Stimulated activated CD8-positive, alpha-beta memory T cell treated with anti-CD3 and anti-CD28 coated beads, Interleukin-12 subunit alpha, Interleukin-12 subunit beta, amount 100 ng/mL, for 24 hours (primary cell): ENCODE data around the gene ZBTB7C.

Source experiments
- DNase-seq: peaks from one replicate; pipeline ENCODE4 v3.0.0-alpha.2; 2020; ENCODE audit errors: extremely low read depth

The ZBTB7C gene

DNA sequence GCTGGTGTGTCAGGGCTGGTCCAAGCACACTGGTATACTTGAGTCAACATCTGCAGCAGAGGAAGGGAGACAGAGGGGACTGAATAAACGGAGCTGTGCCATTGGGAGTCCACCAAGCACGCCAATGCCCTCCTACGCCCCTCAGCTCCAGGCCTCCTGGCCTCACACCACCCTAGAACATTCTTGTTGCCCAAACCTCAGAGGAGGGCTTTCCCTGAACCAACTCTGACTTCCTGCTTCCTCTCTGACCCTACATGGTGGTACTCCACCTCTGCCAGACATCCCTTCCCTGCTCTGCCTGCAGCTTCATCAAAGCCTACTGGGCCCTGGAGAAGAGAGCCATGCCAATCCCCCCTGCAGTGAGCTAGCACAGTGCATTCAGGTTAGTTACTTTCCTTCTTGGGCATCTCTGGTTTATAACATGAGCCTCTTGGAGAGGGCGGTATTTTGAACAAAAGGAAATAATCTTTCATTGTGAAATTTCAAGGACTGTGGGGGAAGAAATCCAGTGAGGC, 54.4 kb downstream of the ZBTB7C start:
- DNase-seq = no peak

DNA sequence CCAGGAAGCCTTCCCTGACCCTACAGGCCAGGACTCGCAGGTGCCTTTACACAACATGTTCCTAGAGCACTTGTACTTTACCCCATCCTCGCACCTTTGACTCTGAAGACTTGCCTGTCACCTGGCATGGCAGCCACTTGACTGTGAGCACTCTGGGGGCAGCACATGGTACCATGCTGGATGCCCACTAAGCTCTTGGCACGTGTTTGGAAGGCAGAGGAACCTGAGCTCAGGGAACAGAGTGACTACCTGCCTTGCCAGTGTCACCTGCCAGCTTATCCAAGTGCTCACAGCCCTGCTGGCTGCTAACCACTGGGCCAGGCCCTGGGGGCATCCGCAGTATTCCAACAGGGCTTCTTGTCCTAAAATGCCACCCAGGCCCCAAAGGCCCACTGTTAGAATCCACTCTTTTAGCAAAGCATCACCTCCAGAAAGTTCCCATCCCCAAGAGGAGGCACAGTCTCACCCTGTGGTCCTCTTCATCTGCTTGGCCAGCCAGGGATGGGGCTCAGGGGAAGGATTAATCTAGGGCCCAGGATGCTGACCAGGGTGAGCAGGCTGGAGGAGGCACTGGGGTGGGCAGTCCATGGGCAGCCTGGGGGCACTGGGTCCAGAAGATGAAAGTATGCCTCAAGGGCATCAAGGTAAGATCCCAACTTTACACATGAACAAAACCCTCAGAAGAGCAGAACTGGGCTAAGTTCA, 57.0 kb downstream of the ZBTB7C start:
- DNase-seq = no peak

DNA sequence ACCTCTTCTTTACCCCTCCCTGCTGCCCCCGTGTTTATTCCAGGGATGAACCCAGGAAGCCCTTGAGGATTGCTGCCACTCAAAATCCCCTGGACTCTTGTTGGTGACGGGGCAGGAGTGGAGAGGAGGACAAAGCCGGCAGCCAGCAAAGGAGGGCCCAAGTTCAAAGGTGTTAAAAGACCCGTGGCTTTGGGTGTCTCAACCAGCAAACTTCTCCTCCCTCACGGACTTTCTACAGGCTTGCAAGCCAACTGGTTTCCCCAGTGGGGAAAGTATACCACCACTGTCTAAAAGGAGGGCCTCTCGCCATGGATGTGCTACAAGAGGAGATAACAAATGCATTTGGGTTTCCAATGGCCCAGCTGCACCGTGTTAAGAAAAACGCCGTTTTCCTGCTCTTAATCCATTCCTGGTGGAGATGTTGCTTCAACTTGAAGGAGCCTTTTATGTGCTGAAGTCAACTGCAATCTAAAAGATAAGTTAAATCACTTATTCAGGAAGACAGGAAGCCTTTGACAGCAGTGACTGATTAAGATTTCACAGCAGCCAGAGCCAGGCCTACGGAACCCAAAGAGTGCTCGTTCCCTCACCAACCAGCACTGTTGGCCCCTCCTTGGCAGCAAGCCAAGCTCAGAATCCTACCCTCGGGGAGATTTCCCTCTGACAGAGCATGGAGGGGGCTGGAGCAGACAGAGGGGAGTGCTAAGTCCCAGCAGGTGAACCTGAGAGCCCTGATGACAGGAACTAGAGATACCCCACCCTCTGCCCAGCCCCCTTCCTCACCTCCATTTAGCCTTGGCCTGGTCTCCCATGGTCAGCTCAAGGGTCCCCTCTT, 57.8 kb downstream of the ZBTB7C start:
- DNase-seq = no peak

DNA sequence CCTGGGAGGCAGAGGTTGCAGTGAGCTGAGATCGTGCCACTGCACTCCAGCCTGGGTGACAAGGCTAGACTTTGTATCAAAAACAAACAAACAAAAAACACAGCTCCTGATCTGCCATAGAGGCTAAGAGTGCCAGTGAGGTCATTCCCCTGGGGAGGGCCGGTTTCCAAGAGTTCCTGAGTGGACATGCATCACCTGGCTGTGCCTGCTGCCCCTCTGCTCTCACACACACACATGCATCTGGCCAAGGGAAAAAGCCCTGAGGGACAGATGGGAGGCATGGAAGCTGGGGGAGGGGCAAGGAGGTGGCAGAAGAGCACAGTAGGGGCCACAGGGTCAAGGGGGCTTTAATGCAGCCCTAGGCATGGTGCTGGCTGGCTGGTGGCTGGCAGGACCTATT, 60.4 kb downstream of the ZBTB7C start:
- no peak for DNase-seq

DNA sequence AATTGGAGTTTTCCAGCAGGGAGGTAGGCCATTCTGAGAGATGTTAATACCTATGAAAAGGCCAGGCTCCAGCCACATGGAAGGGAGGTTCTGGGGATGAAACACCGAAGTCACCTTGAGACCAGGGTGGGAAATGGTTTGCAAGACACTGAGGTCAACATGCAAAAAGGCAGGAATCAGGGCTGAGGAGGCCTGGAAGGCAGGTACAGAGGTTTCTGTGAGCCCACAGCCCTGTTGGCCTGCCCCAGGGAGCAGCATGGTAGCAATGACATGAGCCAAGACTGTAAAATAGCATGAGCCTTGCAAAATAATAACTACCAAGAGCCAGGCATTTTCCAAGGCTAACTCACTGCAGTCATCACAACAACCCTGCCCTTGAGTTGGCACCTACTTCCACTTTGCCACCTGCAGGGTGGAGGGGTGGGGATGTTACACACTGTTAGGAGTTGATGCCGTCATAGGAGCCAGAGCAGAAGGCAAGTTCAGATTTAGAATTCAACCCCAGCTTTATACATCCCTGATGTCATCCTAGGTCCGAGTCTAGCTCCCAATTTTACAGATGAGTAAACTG, 61.3 kb downstream of the ZBTB7C start:
- DNase-seq = no peak

DNA sequence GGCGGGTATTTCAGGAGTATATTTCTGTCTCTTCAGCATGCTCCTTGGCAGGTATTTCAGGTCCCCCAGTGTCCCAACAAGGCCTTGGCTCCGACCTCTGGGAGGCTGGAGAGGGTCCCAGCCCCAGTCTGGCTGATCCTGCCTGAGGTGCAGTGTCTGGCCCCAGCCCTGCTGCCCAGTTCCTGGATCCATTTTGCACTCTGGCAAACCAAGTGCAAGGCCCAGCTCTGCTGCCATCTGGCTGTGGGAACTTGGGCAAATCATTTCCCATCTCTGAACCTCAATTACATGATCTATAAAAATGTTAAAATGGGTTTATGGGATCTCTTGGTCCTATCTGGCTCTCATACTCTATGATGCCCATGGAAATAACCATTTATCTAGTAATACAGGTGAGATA, 63.6 kb downstream of the ZBTB7C start:
- DNase-seq = no peak

DNA sequence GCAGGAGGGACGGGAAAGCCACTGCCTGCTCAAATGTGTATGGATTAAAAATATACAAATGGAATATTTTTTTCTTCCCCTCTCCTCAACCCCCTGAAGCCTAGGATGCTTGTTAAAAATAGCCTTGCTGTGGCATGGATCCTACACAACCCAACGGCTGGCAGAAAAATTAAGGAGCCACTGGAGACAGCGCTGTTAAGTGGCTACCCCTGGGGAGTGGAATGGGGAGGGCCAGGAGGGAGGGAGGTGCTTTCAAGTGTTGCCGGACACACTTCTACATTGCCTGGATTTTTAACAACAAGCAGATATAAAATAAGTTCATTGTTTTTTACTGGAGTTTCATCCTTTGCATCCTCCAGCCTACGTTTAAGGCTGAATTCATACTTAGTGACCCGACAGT, 66.6 kb downstream of the ZBTB7C start:
- DNase-seq = no peak

DNA sequence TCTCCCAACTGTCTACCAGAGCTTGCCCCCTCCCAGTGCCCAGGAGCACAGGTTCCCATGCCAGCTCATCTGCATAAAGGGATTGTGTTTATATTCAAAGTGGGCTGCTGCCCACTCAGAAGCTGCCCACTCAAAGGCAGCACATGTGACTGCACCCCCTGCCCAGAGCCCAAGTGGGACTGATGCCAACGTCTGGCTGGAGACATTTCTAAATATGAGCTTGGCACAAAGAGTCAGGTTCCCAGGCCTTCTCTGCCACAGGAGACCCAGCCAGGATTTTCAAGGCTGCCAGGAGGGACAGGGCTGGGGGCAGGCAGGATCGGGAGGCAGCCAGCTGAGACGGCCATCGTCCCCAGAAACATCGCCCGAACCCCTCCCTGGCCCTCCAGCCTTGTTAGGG, 67.1 kb downstream of the ZBTB7C start:
- DNase-seq = no peak

DNA sequence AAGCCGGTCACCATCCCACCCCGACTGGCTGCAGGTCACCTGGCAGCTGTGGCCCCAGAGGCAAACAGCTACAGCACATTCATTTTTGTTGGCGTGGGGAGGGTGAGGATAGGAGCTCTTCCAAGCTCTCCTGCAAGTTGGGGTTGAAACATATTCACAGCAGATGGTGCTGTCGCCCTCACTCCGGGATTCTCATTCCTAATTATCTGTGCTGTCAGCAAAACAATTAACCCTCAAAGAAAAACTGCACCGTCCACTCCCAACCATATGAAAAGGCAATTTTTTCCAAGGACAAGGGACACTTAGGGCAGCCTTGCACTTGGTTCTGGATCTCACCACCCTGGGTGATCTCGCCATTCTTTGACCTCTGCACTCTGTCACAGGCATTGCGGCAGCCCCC, 68.6 kb downstream of the ZBTB7C start:
- no peak for DNase-seq

DNA sequence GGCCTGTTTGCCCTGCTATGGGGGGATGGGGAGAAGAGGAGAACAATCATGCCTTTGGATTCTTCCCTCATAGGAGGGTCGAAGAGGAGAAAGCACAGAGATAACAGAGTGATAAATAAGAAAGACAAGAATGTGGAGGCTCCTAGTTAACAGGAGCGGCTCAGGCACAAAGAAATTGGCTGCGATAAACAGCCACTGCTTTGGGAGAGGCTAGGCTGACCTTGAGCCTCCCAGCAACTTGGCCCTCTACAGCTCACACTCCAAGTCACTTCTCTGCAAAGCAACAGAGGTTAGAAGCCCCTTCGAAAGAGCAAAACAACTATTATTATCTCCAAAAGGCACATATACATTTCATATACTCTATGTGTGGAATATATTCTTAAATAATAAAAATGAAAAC, 69.5 kb downstream of the ZBTB7C start:
- DNase-seq = no peak

DNA sequence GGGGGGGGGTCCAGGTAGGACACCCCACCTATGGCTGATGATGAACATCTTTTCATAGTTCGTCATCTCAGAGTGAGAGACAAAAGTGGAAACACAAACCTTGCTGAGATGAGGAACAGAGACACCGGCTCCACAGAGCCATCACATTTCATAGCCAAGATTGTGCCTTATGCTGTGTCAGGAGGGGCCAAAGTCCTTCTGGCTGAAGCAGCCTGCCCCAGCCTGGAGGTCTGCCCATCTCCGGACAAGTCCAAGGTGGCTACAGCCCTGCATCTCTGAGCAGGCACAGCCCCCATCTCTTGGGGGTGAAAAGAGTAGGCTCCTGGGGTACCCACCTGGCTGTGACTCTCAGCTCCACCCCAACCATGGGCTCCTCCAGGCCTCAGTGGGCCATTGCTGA, 70.3 kb downstream of the ZBTB7C start:
- no peak for DNase-seq

DNA sequence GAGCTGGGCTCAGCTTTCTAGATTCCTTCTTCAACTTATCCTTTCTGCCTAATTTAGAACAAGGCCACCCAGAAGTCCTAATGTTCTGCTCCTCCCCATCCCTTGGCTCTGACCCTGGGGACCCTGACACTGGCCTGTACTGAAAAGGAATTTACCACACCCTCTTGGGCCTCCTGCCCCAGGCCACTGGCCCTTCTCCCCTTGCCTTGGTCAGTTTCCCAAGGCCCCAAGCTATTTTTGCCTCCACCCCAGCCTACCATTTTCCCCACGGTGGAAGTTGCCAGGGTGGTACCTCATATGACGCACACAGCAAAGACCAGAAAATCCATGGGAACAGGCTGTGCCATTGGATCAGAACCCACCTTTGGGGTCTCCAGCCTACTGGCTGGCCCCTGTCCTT, 72.1 kb downstream of the ZBTB7C start:
- DNase-seq = no peak

DNA sequence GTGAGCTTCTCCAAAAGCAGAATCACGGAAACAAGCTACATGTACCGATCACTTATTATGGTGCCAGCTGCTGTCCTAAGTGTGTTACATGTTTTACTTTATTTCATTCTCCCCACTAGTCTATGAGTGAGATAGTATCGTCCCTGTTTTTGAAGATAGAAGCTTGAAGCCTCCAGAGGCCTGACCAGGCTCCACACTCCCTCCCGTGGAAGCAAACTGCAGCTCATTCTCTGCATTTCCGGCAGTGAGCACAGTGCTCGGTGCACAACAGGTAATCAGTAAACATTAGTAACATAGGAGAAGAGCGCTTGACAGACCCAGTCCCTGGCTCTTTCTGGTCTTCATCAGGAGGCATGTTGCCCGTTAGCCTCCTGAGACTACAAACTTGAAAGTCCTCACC, 72.9 kb downstream of the ZBTB7C start:
- DNase-seq = no peak

DNA sequence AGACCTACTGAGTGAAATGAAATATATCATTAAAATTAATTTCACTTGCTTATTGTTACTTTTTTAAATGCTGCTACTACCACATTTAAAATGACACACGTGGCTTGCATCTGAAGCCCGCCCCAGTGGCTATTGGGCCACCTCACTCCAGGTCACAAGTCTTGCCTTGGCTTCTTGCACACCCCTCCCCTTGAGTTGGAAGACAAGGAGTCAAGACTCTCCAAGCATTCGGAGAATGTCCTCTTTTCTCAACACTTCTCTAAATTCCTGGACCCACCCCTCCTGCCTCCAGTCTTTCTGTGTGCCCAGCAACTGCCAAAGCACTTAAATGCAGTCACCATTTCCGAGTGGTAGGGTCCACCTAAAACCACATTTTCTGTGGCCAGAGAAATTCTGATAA, 73.4 kb downstream of the ZBTB7C start:
- DNase-seq = no peak

DNA sequence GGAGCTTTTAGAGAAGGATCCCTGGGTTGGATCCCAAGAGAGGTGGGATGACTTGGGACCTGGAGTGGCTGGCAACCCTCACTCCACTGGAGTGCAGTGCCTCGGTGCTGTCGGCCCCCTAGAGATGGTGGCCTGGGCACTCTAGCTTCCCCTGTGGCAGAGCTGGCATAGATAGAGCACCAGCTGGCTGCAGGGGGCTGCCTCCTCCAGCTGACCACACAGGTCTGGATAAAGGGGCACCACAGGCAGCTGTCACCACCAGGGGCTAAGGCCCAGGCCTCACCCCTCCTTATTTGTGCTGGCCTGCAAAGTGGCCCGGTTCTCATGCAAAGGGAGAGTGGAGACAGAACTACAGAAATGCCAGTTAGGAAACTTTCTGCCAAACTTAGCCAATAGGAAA, 74.3 kb downstream of the ZBTB7C start:
- DNase-seq = no peak

DNA sequence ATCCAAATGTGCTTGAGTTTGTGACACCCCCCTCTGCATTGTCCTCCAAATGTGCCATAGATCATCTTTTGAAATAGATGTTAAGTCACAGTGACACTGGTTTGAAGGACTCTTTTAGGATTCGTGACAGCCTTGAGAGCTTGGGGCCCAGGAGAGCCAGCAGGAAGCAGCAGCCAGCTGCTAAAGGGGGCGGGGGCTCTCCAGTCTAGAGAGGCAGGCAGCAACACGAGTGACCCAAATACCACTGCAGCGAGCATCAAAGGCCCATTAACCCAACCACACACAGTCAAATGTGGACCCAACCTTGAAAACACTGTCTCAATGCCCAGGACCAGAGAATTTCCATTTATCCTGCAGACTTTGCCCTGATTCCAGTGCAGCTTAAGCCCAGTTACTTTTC, 75.6 kb downstream of the ZBTB7C start:
- no peak for DNase-seq

DNA sequence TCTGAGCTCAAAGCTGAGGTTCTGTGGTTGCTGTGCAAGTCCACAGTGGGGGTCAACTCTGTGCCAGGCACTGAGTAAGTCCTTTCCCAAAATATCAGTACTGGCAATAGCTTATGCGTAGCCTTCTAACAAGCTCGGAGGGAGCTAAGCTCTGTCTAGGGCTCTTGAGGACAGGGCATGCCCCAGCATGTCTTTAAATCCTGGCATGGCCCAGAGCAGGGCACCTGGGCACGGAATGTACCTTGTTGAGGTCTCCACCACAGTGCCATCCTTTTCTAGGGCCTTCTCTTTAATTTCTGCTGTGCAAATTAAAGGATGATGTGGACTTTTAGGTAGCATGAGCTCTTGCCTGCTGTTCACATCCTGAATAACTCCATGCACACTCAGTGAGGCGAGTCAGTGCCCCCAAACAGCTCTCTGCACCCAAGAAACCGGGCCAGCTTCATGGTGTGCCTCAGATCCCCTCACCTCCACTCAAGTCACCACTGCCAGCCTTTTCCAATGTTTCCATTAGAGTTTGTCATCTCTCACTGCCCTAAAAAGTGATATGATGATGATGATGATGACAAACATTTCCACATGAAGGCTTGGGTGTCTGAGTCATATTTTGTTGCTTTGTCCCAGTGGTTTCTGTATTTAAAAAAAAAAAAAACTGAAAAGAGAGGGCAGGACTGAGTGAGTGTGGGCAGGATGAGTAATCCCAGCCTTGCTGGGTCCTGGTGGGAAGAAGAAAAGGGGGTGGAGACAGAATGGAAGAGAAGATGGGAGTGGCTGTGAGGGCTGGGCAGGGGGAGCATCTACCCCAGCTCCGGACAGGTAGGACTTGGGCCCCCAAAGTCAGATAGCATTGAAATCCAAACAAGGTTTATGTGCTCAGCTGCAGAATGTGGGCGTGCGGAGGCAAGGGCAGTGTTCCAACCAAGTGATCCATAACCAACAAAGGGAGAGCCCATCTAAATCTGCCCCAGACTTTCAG, 78.9 kb downstream of the ZBTB7C start:
- no peak for DNase-seq

DNA sequence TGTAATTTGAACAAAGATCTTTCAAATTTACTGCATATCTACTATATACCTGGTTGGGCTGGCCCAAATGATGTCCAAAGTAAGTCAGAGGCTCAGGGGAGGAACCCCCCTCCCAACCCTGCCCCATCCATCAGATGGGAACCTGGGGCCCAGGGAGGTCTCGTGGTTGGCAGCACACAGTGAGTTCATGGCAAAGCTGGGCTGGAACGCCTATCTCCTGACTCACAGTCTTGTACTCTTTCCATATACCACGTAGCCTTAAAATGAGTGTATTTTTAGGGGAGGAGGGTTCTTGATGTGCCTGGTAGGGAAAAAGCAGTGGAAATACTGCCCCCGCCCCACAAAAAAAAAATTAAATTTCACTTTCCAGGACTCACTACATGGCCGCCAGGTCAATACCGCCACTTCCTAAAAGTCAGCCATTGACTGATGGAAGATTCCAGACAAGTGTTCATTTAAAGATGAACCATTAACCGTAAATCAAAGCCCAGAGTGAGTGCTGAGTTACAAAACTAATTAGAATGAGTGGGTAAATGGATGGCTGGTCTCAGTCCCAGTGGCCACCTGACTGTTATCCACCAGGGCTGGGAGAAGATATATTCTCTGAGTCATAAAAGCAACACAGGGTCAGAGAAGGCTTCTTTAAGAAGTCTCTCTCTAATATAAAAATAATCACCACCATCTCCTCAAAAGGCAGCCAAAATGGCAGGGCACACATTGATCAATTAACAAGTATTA, 80.5 kb downstream of the ZBTB7C start:
- DNase-seq = no peak

DNA sequence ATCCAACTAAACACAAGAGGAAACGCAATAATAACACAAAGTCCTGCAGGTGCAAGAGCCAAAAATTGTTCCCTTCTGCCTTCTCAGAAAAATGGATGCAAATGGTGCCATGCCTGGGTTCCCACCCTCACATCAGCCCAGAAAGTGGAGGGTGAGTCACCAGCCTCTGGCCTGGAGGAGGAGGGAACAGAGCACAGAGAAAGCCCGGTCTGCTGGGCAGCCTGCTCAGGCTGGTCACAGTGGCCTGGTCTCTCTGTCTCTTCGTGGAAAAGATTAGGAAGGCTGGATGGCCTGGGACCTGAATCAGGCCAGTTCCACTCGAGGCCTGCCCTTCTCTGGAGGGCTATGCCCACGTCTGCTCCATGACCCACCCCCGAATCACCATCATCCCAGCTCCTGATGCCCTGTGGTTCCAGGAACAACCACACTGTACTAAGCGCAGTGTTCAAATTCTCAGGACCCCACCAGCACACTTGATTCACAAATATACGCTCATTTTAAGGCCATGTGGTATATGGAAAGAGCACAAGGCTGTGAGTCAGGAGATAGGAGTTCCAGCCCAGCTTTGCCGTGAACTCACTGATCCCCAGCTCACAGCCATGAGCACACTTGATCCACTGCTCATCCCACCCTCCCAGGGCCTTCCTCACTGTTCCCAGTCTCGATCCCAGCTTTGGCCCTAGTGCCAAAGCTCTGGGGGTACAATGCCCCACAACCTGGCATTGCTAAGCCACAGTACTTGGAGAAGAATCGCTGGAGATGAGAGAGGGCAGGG, 82.1 kb downstream of the ZBTB7C start:
- DNase-seq = no peak

DNA sequence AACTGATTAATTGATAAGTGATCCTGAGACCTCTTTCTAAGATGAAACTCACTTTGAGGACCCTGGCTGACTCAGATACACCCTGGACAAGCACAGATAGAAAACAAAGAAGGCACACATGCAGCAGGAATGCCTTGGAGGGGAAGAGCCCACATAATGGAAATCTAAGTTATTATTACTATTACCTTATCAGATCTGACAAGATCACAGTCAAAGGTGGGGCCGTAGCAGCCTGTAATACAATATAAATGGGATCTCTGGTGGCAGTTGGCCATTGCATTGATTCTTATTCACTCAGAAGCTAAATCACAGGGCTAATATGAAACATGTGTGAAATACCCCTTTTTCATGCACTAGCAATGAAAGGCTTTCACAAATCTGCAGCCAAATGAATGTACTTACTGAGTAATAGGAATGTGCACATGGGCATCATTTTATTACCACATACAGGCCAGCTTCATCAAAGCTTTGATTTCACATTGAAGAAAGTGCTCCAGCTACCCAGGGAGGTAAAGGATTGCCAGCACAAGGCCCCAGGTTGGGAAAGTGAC, 84.0 kb downstream of the ZBTB7C start:
- no peak for DNase-seq
